ENCODE results near the gene ATP8A1. TPM values are rescaled to one million over a fixed set of nuclear protein-coding genes. Genes with fewer than 3 reads are reported as not detected.
"Not testable (repeated sequence)": the region's sequence is repeated elsewhere in the genome, so short reads cannot be mapped to it uniquely, and the experiment has no call there.

Gene ATP8A1
- total and polyA plus RNA-seq, 2 of the 4 experiments (the other 2 are of a cell fraction) = 0.12 to 0.36 TPM

DNA sequence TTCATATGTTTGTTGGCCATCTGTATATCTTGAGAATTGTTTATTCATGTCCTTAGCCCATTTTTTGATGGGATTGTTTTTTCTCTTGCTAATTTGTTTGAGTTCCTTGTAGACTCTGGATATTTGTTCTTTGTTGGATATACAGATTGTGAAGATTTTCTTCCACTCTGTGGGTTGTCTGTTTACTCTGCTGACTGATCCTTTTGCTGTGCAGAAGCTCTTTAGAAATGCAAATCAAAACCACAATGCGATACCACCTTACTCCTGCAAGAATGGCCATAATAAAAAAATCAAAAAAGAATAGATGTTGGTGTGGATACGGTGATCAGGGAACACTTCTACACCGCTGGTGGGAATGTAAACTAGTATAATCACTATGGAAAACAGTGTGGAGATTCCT, 189.1 kb downstream of the ATP8A1 start:
- H3K9me3 ChIP-seq (ENCODE audit: control insufficient read depth, insufficient read depth, low read length); H3K27ac ChIP-seq (ENCODE audit: insufficient read depth, low read length); H3K23ac ChIP-seq (ENCODE audit: low read depth, low read length); H2BK5ac ChIP-seq (ENCODE audit: low read depth, low read length, poor library complexity, severe bottlenecking); DNase-seq; H3K56ac ChIP-seq (ENCODE audit: extremely low read depth, insufficient read depth, low read length); CTCF ChIA-PET; H3K79me1 ChIP-seq (ENCODE audit: low read depth in 1 of 2, low read length in 2 of 2); POLR2A ChIA-PET (ENCODE audit: unreplicated experiment); H2AK5ac ChIP-seq (ENCODE audit: low read depth, low read length); H2BK120ac ChIP-seq (ENCODE audit: low read depth, low read length); ATAC-seq (ENCODE audit: low read depth); H4K5ac ChIP-seq (ENCODE audit: low read depth, low read length); H3K36me3 ChIP-seq (ENCODE audit: control insufficient read depth, insufficient read depth, low read length); H2AK9ac ChIP-seq (replicated peaks; ENCODE audit: low read depth, low read length, poor library complexity); H2BK15ac ChIP-seq (ENCODE audit: low read depth, low read length); H3K9ac ChIP-seq (ENCODE audit: low read depth, low read length); dilution Hi-C loops (cut with HindIII; ENCODE audit: low sequenced_read_pairs, unreplicated experiment); H3K4me1 ChIP-seq (ENCODE audit: control insufficient read depth, insufficient read depth, low read length); in situ Hi-C loops (cut with MboI; ENCODE audit: low sequenced_read_pairs); H4K91ac ChIP-seq (ENCODE audit: insufficient read depth, low read depth, low read length); BruUV-seq (replicated peaks); H3K4me2 ChIP-seq (ENCODE audit: low read depth, low read length); H4K8ac ChIP-seq (ENCODE audit: low read depth in 2 of 2, low read length in 2 of 2); H3K4me3 ChIP-seq (ENCODE audit: insufficient read depth, low read depth, low read length); H3K14ac ChIP-seq (replicated peaks; ENCODE audit: low read depth, low read length); H2AFZ ChIP-seq (replicated peaks; ENCODE audit: low read length, poor library complexity); intact Hi-C loops (cut with micrococcal nuclease); H3K4ac ChIP-seq (ENCODE audit: low read depth, low read length); H3K9me1 ChIP-seq (ENCODE audit: insufficient read depth, low read length); H3K18ac ChIP-seq (ENCODE audit: low read depth, low read length); H2BK20ac ChIP-seq (ENCODE audit: low read depth, low read length); H4K20me1 ChIP-seq (ENCODE audit: insufficient read depth, low read length); H3K27me3 ChIP-seq (ENCODE audit: control insufficient read depth, insufficient read depth, low read length): not testable (repeated sequence)
- no CpG with 5 or more reads among the region's 3 CpGs for WGBS, 2 experiments (ENCODE audit: extremely low coverage in 2 of 2, insufficient read length in 1 of 2)

Data from IMR-90 (cell line).